ENCODE results near the gene RIBC1. TPM values are rescaled to one million over a fixed set of nuclear protein-coding genes. Genes with fewer than 3 reads are reported as not detected.

RIBC1 gene
- total RNA-seq, 1 experiment from 2014 or later = 1.2 TPM

GRCh38 chrX:53479301-53479700 is 56.6 kb downstream of the RIBC1 start:
- TF ChIP-seq CTCF (IDR thresholded peaks at IDR 0.05; ENCODE audit: unreplicated experiment) = no peak
- H3K4me3 Mint-ChIP-seq (ENCODE audit: low read depth, unreplicated experiment) = no peak overlapping the region
- BruUV-seq (replicated peaks) = no TSS peak
- no peaks in the 10 kb centered on the region for H3K36me3 Mint-ChIP-seq (ENCODE audit: insufficient read depth, unreplicated experiment)
- no peak for DNase-seq
- intact Hi-C loops (cut with micrococcal nuclease; ENCODE audit: unreplicated experiment) = no loop called here
- peaks cover 11% of the 10 kb centered on the region for H3K4me1 Mint-ChIP-seq (ENCODE audit: low read depth, unreplicated experiment)
- peaks cover 21% of the 10 kb centered on the region for H3K27me3 Mint-ChIP-seq (ENCODE audit: unreplicated experiment)
- CTCF ChIA-PET = no interaction called here
- H3K9me3 Mint-ChIP-seq (ENCODE audit: low read depth, unreplicated experiment) = no peaks in the 10 kb centered on the region
- H3K27ac Mint-ChIP-seq (ENCODE audit: unreplicated experiment) = no peak overlapping the region

Small RNA genes within 50 kb of the gene (microRNA-seq; reads per million reads assigned to microRNA genes)
- gene MIR6857 = 1.4 reads per million

Other genes starting within 250 kb of the RIBC1 start
- 91.6 and 98.4 TPM in 2 replicates for gene KDM5C, start 197.7 kb upstream of the RIBC1 start, total RNA-seq (2022)
- gene IQSEC2, start 141.3 kb upstream of the RIBC1 start, total RNA-seq (2022) = 14.1 and 15.2 TPM in 2 replicates
- gene SMC1A, start 219 bp upstream of the RIBC1 start, total RNA-seq (2022) = 91.5 and 100 TPM in 2 replicates
- 125 and 127 TPM in 2 replicates for gene HSD17B10, start 11.5 kb downstream of the RIBC1 start, total RNA-seq (2022)

Data from Calu3 (cell line).